Karpas-422 (cell line): ENCODE data around the gene ATP8A2. TPM values are rescaled to one million over a fixed set of nuclear protein-coding genes. Genes with fewer than 3 reads are reported as not detected.

Experiments used
- DNase-seq: peaks from one replicate; pipeline ENCODE4 v3.0.0-alpha.2; 2015
- H2AFZ ChIP-seq: fragments of 200-600 bp; sonication (generic); 2 replicates; pipeline ENCODE4 v1.6.1; 2014; ENCODE audit warnings: antibody characterized with exemption, low read length, mixed read lengths
- H3K27ac ChIP-seq: fragments of 200-600 bp; sonication (generic); 2 replicates; pipeline ENCODE4 v1.5.1; 2014; ENCODE audit warnings: mild to moderate bottlenecking, low read length, moderate library complexity
- H3K27me3 ChIP-seq: fragments of 200-600 bp; sonication (generic); 2 replicates; pipeline ENCODE4 v1.6.1; 2014; ENCODE audit warnings: low read length, mixed read lengths
- H3K36me3 ChIP-seq: fragments of 200-600 bp; sonication (generic); 2 replicates; pipeline ENCODE4 v1.6.1; 2014; ENCODE audit warnings: low read length, mixed read lengths; ENCODE audit not compliant: insufficient read depth
- H3K4me1 ChIP-seq: fragments of 200-600 bp; sonication (generic); 2 replicates; pipeline ENCODE4 v1.6.1; 2014; ENCODE audit warnings: mild to moderate bottlenecking, low read length, mixed read lengths
- H3K4me2 ChIP-seq: fragments of 200-600 bp; sonication (generic); 2 replicates; pipeline ENCODE4 v1.6.1; 2014; ENCODE audit warnings: low read length, low read depth, mild to moderate bottlenecking; ENCODE audit not compliant: poor library complexity, severe bottlenecking
- H3K4me3 ChIP-seq: fragments of 200-600 bp; sonication (generic); 2 replicates; pipeline ENCODE4 v1.5.1; 2014; ENCODE audit warnings: mild to moderate bottlenecking, antibody characterized with exemption, low read length, mixed read lengths
- H3K79me2 ChIP-seq: fragments of 200-600 bp; sonication (generic); 2 replicates; pipeline ENCODE4 v1.6.1; 2014; ENCODE audit warnings: mild to moderate bottlenecking, low read length, mixed read lengths
- H3K9ac ChIP-seq: fragments of 200-600 bp; sonication (generic); 2 replicates; pipeline ENCODE4 v1.6.0; 2014; ENCODE audit warnings: low read length
- H3K9me2 ChIP-seq: fragments of 200-600 bp; sonication (generic), shearing (Covaris generic); replicated peaks from 2 replicates; pipeline ENCODE4 v1.6.0; 2014; ENCODE audit warnings: mild to moderate bottlenecking, low read length, moderate library complexity; ENCODE audit not compliant: insufficient read depth
- H3K9me3 ChIP-seq: fragments of 300-700, 200-600 bp; sonication (generic); 2 replicates; pipeline ENCODE4 v1.6.1; 2014; ENCODE audit warnings: low read length, mixed read lengths
- H4K20me1 ChIP-seq: fragments of 200-600 bp; sonication (generic); 2 replicates; pipeline ENCODE4 v1.6.1; 2014; ENCODE audit warnings: mild to moderate bottlenecking, antibody characterized with exemption, low read length, low read depth; ENCODE audit not compliant: insufficient read depth
- total RNA-seq: library from RNA; depleted of rRNA; stranded (reverse); fragments of >200 nt; shearing (Covaris generic); gene quantifications from 2 replicates; pipeline ENCODE4 v1.2.3, GENCODE V29; 2014; ENCODE audit warnings: low replicate concordance

Gene ATP8A2
- total RNA-seq, 1 experiment from 2014 or later: not detected

DNA sequence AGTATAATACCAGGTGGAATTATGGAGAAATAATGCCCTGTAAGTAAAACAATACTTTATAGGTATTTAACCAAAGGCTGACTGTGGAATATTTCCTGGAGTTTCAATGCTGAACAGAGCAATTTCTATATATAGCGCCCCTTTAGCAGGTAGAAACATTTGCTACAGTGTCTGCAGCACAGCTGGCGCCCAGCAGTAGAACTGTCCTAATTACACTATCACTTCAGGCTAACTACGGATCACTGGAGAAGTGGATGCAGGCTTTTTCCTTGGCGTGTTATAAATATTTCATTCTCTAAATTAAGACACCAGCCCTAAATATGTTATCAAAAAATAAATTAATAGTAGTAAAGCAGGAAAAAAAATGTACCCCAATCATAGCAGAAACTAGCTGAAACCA, 677.0 kb downstream of the ATP8A2 start:
- Histone ChIP-seq H3K9me2 (no peaks in the 10 kb centered on the region), H3K27me3 (no peaks in the 10 kb centered on the region), H3K9me3 (no peaks in the 10 kb centered on the region), H3K27ac (no peak overlapping the region), H3K4me2 (no peak overlapping the region), H3K36me3 (no peaks in the 10 kb centered on the region), H3K4me1 (no peaks in the 10 kb centered on the region), H3K9ac (no peak overlapping the region), H4K20me1 (no peaks in the 10 kb centered on the region), H2AFZ (no peak overlapping the region), H3K4me3 (no peak overlapping the region), H3K79me2 (no peaks in the 10 kb centered on the region)
- DNase-seq: no peak

DNA sequence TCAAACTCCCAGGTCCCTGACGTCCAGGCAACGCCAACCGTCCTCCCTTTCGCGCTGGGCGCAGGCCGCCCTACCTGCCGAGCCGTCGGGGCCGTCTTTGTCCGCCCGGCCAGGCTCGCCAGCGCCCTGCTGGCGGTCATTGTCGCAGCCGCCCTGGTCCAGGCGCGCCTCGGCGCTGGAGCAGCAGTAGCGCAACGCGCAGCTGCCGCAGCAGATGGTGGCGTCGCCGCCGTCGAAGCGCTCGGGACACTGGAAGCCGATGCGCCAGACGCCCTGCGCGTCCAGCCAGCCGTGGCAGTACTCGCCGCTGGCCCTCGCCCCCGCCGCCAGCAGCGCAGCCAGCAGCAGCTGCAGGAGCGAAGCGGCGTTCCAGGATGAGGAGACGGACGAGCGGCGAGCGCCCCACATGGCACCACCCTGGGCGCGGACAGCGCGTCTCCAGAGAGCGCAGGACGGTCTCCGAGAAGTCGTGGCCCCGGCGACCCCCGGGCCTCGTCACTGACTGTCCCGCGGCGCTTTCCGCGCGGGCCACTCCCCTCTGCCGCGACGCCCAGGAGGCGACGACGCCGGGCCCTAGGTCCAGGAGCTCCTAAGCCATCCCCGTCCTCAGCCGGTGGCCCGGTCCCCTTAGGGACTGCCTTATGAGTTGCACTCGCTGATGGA, 678.9 kb downstream of the ATP8A2 start:
- no peak for DNase-seq
- no peaks in the 10 kb centered on the region for H3K27me3 ChIP-seq
- no peaks in the 10 kb centered on the region for H3K36me3 ChIP-seq
- H3K4me3 ChIP-seq: no peak overlapping the region
- H3K79me2 ChIP-seq: no peaks in the 10 kb centered on the region
- H3K27ac ChIP-seq: no peak overlapping the region
- no peaks in the 10 kb centered on the region for H3K9me3 ChIP-seq
- H3K4me1 ChIP-seq: no peaks in the 10 kb centered on the region
- H4K20me1 ChIP-seq: no peaks in the 10 kb centered on the region
- H2AFZ ChIP-seq: no peak overlapping the region
- H3K9me2 ChIP-seq: no peaks in the 10 kb centered on the region
- no peak overlapping the region for H3K9ac ChIP-seq
- no peak overlapping the region for H3K4me2 ChIP-seq

DNA sequence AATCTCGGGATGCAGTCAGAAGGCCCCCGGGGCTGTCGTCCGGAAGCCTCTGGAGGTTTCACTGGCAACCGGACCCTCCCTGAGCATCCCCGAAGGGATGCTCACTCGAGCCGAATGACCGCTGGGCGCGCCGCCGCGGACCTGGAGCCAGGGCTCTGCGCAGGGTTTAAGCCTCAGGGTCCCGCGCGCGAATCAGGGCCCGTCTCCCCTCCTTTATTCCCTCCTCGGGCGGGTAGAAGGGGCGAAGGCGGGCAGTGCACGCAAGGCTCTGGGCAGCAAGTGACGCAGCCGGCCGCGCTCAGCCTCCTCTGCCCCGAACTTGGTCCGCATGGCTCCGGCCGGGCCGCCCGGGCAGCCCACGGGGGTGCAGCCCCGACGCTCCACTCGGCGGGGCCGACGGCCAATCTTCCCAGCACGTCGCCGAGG, 679.5 kb downstream of the ATP8A2 start:
- Histone ChIP-seq H3K9me2 (no peaks in the 10 kb centered on the region), H4K20me1 (no peaks in the 10 kb centered on the region), H3K27ac (no peak overlapping the region), H2AFZ (no peak overlapping the region), H3K4me2 (no peak overlapping the region), H3K36me3 (no peaks in the 10 kb centered on the region), H3K27me3 (no peaks in the 10 kb centered on the region), H3K79me2 (no peaks in the 10 kb centered on the region), H3K4me1 (no peaks in the 10 kb centered on the region), H3K9me3 (no peaks in the 10 kb centered on the region), H3K9ac (no peak overlapping the region), H3K4me3 (no peak overlapping the region)
- no peak for DNase-seq

DNA sequence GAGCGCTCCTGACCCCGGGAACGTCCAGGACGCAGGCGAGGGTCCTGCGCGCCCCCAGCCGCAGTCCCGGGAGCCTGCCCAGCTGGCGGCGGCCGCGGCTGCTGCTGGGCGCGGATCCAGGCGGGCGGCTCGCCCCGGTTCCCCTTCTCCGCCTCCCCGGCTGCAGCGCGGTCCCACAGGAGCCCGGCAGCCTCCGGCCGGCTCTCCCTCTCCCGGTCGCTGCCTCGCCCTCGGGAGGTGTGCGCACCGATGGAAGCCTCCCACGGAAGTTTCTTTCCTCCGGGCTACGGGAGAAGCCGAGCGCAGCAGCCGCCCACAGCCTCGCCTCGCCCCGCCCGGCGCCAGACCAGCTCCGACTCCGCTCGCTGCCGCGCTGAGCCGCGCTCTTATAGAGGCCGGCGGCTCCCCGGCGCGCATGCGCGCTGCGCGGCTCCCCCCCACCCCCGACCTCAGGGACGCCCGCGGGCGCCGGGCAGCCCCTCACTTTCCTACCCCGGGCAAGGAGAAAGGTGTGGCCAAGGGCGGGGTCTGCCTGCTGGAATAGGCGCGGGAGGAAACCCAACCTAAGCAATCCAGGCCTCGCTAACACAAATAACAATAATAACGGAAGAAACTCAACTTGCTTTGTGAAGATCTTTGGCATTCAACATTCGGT, 680.0 kb downstream of the ATP8A2 start, which contains the start of gene SHISA2:
TSS of gene SHISA2 (minus strand) at position 360 of the 655 bp plus-strand sequence. CDS start 1,041 bp downstream, outside the sequence.
- DNase-seq: no peak
- Histone ChIP-seq H3K9ac (no peak within 1 kb of the TSS), H3K27ac (no peak within 1 kb of the TSS), H3K4me2 (no peak within 1 kb of the TSS), H4K20me1 (no peaks in the 10 kb centered on the region), H3K27me3 (no peaks in the 10 kb centered on the region), H3K4me3 (no peak within 1 kb of the TSS), H3K4me1 (no peaks in the 10 kb centered on the region), H2AFZ (no peak within 1 kb of the TSS), H3K9me2 (no peaks in the 10 kb centered on the region), H3K79me2 (no peaks in the 10 kb centered on the region), H3K36me3 (no peaks in the 10 kb centered on the region), H3K9me3 (no peaks in the 10 kb centered on the region)

DNA sequence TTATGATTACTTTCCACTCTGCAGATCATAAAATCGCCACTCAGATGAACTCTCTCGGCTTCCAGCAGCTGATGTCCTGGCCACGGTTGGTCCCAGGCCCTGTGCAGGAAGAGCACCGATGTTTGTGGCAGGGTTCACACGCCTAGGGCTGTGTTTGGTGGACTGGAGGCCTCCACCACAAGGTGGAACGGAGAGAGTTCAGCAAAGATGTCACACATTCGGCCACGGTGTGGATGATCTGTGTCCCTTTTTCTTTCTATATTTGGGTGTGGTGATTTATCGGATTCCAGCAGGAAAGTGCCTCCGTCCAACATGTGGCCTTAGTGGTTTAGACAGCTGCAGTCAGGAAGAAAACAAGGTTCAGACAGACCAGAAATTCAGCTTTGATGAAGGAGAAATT, 680.6 kb downstream of the ATP8A2 start:
- H3K79me2 ChIP-seq: no peaks in the 10 kb centered on the region
- no peaks in the 10 kb centered on the region for H3K4me1 ChIP-seq
- H4K20me1 ChIP-seq: no peaks in the 10 kb centered on the region
- no peaks in the 10 kb centered on the region for H3K9me3 ChIP-seq
- H3K4me3 ChIP-seq: no peak overlapping the region
- H3K4me2 ChIP-seq: no peak overlapping the region
- no peaks in the 10 kb centered on the region for H3K36me3 ChIP-seq
- no peak overlapping the region for H2AFZ ChIP-seq
- H3K27ac ChIP-seq: no peak overlapping the region
- no peaks in the 10 kb centered on the region for H3K9me2 ChIP-seq
- no peak for DNase-seq
- no peaks in the 10 kb centered on the region for H3K27me3 ChIP-seq
- H3K9ac ChIP-seq: no peak overlapping the region

DNA sequence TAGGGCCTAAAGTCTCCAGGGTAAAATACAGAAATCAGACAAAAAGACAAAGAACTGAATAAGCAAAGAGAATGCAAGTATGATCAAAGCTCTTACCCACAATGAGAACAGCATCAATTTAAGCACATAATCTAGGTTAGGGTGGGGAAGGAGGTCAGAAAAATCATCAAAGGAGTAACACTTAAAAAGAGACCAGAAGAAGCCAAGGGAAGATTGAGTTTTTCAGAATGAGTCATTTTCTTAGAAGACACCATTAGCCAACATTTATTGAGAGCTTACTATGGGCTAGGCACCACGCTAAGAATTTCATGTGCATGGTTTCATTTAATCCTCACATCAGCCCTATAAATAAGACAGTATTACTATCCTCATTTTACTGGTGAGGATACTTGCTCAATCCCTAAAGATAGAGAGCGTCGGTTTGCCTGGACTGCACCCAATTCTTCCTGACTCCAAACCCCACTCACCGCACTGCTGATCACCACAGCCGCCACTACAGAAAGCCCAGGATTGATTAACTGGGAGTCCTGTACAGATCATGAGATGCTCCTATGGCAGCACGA, 681.7 kb downstream of the ATP8A2 start:
- Histone ChIP-seq H3K27ac (no peak overlapping the region), H3K9ac (no peak overlapping the region), H3K36me3 (no peaks in the 10 kb centered on the region), H3K79me2 (no peaks in the 10 kb centered on the region), H3K27me3 (no peaks in the 10 kb centered on the region), H3K4me3 (no peak overlapping the region), H4K20me1 (no peaks in the 10 kb centered on the region), H2AFZ (no peak overlapping the region), H3K9me2 (no peaks in the 10 kb centered on the region), H3K4me2 (no peak overlapping the region), H3K4me1 (no peaks in the 10 kb centered on the region), H3K9me3 (no peaks in the 10 kb centered on the region)
- DNase-seq: no peak

DNA sequence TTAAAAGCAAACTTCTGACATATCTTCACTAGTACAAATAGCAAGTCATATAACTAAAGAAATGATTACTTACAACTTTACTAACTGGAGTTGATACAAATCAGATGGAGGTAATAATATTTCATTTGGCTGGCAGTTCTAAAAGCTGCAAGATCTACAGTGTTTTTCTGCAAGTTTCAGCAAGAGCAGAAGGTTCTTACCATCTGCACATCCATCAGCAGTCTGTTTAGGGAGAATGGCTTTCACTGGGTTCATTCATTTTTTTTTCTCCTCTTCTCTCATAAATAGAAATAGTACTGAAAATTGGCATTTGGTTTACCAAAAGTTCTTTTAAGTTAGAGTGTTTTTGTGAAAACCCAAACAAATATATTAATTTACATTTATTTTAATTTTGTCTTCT, 683.1 kb downstream of the ATP8A2 start:
- H3K4me3 ChIP-seq: no peak overlapping the region
- no peak for DNase-seq
- no peaks in the 10 kb centered on the region for H4K20me1 ChIP-seq
- no peaks in the 10 kb centered on the region for H3K36me3 ChIP-seq
- no peaks in the 10 kb centered on the region for H3K9me3 ChIP-seq
- no peaks in the 10 kb centered on the region for H3K4me1 ChIP-seq
- no peak overlapping the region for H2AFZ ChIP-seq
- no peak overlapping the region for H3K4me2 ChIP-seq
- H3K79me2 ChIP-seq: no peaks in the 10 kb centered on the region
- no peaks in the 10 kb centered on the region for H3K27me3 ChIP-seq
- no peaks in the 10 kb centered on the region for H3K9me2 ChIP-seq
- H3K9ac ChIP-seq: no peak overlapping the region
- H3K27ac ChIP-seq: no peak overlapping the region

DNA sequence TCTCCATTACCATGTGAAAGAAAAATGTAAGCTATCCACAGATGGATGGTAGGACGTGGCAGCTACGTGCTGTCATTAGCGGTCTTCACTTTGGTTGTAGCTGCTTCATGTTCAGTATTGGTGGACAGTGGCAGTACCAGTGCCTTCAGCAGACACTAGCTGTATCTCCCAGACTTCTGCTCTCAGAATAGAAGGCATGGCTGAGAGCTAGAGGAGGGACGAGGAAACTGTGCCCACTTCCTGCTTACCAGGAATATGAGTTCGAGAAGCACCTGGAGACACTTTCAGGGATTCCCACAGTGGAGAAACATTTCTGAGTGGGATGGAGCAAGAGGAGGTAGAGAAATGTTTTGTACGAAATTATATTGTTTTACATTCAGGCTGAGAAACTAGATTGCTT, 686.9 kb downstream of the ATP8A2 start:
- H3K9me2 ChIP-seq: no peaks in the 10 kb centered on the region
- H3K9ac ChIP-seq: no peak overlapping the region
- no peaks in the 10 kb centered on the region for H4K20me1 ChIP-seq
- H3K36me3 ChIP-seq: no peaks in the 10 kb centered on the region
- no peak overlapping the region for H3K4me2 ChIP-seq
- no peaks in the 10 kb centered on the region for H3K4me1 ChIP-seq
- no peaks in the 10 kb centered on the region for H3K27me3 ChIP-seq
- H2AFZ ChIP-seq: no peak overlapping the region
- H3K4me3 ChIP-seq: no peak overlapping the region
- no peak for DNase-seq
- no peaks in the 10 kb centered on the region for H3K79me2 ChIP-seq
- H3K27ac ChIP-seq: no peak overlapping the region
- no peaks in the 10 kb centered on the region for H3K9me3 ChIP-seq
